ENCODE measurements around the gene CEP295NL.

DNA sequence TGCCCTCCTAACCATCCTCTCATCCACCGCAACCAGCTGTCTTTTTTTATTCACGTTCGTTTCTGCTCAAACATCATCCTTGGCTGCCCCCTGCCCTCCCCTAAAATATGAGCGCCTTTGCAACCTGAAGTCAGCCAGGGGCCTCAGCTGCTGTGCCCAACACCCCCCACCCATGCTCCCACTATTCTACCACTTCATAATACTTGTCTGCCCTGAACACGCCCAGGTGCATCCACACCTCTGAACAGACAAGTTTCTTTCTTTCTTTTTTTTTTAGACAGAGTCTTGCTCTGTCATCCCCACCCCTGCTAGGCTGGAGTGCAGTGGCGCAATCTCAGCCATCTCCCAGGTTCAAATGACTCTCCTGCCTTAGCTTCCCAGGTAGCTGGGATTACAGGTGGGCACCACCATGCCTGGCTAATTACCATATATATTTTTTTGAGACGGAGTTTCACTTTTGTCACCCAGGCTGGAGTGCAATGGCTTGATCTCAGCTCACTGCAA, 26.9 kb downstream of the CEP295NL start:
- TF ChIP-seq, protein P1, sequence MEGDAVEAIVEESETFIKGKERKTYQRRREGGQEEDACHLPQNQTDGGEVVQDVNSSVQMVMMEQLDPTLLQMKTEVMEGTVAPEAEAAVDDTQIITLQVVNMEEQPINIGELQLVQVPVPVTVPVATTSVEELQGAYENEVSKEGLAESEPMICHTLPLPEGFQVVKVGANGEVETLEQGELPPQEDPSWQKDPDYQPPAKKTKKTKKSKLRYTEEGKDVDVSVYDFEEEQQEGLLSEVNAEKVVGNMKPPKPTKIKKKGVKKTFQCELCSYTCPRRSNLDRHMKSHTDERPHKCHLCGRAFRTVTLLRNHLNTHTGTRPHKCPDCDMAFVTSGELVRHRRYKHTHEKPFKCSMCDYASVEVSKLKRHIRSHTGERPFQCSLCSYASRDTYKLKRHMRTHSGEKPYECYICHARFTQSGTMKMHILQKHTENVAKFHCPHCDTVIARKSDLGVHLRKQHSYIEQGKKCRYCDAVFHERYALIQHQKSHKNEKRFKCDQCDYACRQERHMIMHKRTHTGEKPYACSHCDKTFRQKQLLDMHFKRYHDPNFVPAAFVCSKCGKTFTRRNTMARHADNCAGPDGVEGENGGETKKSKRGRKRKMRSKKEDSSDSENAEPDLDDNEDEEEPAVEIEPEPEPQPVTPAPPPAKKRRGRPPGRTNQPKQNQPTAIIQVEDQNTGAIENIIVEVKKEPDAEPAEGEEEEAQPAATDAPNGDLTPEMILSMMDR (IDR thresholded peaks at IDR 0.05; ENCODE audit: insufficient read depth, low read depth, low read length), result no peak
- no peak for TF ChIP-seq EZH2 (IDR thresholded peaks at IDR 0.05; ENCODE audit: insufficient read depth, low read length)
